ENCODE data around the gene IGLL1.

DNA sequence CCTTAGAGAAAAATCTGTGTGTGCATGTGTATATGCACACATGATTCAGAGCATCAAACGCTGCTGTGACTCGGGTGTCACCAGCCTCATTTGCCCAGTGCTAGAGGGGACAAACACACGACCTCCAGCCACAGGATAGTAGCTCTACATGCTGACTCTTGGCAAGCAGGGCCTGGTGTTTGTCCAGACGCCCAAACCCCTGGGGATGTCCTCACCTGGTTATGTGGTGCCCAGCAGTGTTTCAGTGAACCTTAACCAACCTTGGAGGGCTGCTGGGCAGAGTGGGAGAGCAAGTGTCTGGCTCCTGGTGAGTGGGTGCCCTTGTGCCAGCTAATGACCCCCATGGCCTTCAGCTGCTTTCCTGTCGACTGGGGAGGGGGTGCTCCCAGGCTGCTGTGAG, 26.7 kb downstream of the IGLL1 start:
- TF ChIP-seq, protein P1, sequence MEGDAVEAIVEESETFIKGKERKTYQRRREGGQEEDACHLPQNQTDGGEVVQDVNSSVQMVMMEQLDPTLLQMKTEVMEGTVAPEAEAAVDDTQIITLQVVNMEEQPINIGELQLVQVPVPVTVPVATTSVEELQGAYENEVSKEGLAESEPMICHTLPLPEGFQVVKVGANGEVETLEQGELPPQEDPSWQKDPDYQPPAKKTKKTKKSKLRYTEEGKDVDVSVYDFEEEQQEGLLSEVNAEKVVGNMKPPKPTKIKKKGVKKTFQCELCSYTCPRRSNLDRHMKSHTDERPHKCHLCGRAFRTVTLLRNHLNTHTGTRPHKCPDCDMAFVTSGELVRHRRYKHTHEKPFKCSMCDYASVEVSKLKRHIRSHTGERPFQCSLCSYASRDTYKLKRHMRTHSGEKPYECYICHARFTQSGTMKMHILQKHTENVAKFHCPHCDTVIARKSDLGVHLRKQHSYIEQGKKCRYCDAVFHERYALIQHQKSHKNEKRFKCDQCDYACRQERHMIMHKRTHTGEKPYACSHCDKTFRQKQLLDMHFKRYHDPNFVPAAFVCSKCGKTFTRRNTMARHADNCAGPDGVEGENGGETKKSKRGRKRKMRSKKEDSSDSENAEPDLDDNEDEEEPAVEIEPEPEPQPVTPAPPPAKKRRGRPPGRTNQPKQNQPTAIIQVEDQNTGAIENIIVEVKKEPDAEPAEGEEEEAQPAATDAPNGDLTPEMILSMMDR (IDR thresholded peaks at IDR 0.05 in 8 of 11, conservative IDR thresholded peaks at IDR 0.05 in 3 of 11), result no peak
- no peak for TF ChIP-seq POLR2A (IDR thresholded peaks at IDR 0.05)
- no peak for TF ChIP-seq POLR2AphosphoS5 (IDR thresholded peaks at IDR 0.05)

Measured in spleen (tissue), 7 donors.